GM12891 (cell line): ENCODE measurements around the gene SLC10A7.

Experiments
- PAX5 ChIP-seq: IDR thresholded peaks from 2 replicates; pipeline ENCODE4 v1.6.1; 2011; ENCODE audit warnings: low read length, moderate library complexity, mild to moderate bottlenecking; ENCODE audit not compliant: insufficient read depth, severe bottlenecking
- POLR2A ChIP-seq: IDR thresholded peaks from 2 replicates; pipeline ENCODE4 v1.6.1; 2011; ENCODE audit warnings: low read depth, low read length, control low read depth
- POLR2AphosphoS5 ChIP-seq: IDR thresholded peaks from 2 replicates; pipeline ENCODE4 v1.6.1; 2011; ENCODE audit warnings: low read depth, low read length, control low read depth
- POU2F2 ChIP-seq: IDR thresholded peaks from 2 replicates; pipeline ENCODE4 v1.6.1; 2011; ENCODE audit warnings: low read depth, mild to moderate bottlenecking, control low read depth, low read length, moderate library complexity
- SPI1 ChIP-seq: IDR thresholded peaks from 2 replicates; pipeline ENCODE4 v1.6.1; 2011; ENCODE audit warnings: low read depth, low read length, control low read depth
- TAF1 ChIP-seq: IDR thresholded peaks from 2 replicates; pipeline ENCODE4 v1.6.1; 2011; ENCODE audit warnings: low read depth, low read length, control low read depth

- TF ChIP-seq TAF1 = no peak; the same call in 1 of the 2 replicates
- TF ChIP-seq POLR2A = no peak
- TF ChIP-seq POU2F2 = no peak
- 0 out of 2 replicates have a peak, but pooled peaks have one; percentile 21 for TF ChIP-seq POLR2AphosphoS5
- no peak for TF ChIP-seq SPI1
- no peak for TF ChIP-seq PAX5
Observed at GRCh38 chr4:146522098-146522868, 543 bp upstream of the SLC10A7 start.
